H7 (cell line): Measurements from ENCODE around the gene RALBP1. TPM values are rescaled to one million over a fixed set of nuclear protein-coding genes. Genes with fewer than 3 reads are reported as not detected.
"Not testable (repeated sequence)": the region's sequence is repeated elsewhere in the genome, so short reads cannot be mapped to it uniquely, and the experiment has no call there.

Experiments used
- DNase-seq: peaks from one replicate; pipeline ENCODE4 v3.0.0; 2012
- H3K27me3 ChIP-seq: 2 replicates; pipeline ENCODE4 v1.6.0; 2011; ENCODE audit warnings: mild to moderate bottlenecking, low read length; ENCODE audit not compliant: control insufficient read depth, insufficient read depth
- H3K36me3 ChIP-seq: replicated peaks from 2 replicates; pipeline ENCODE4 v1.5.1; 2011; ENCODE audit warnings: low read length; ENCODE audit not compliant: control insufficient read depth, insufficient read depth
- H3K4me3 ChIP-seq: 2 replicates; pipeline ENCODE4 v1.5.1; 2011; ENCODE audit warnings: low read depth, mild to moderate bottlenecking, control low read depth, low read length, moderate library complexity; ENCODE audit not compliant: insufficient read depth
- total RNA-seq: library from RNA; depleted of rRNA; stranded (reverse); fragments of >200 nt; shearing (Covaris generic); gene quantifications from 2 replicates; pipeline ENCODE4 v1.2.3, GENCODE V29; 2014; rRNA removed

The RALBP1 gene
- total RNA-seq, result 59.1 and 74.5 TPM in 2 replicates

DNA sequence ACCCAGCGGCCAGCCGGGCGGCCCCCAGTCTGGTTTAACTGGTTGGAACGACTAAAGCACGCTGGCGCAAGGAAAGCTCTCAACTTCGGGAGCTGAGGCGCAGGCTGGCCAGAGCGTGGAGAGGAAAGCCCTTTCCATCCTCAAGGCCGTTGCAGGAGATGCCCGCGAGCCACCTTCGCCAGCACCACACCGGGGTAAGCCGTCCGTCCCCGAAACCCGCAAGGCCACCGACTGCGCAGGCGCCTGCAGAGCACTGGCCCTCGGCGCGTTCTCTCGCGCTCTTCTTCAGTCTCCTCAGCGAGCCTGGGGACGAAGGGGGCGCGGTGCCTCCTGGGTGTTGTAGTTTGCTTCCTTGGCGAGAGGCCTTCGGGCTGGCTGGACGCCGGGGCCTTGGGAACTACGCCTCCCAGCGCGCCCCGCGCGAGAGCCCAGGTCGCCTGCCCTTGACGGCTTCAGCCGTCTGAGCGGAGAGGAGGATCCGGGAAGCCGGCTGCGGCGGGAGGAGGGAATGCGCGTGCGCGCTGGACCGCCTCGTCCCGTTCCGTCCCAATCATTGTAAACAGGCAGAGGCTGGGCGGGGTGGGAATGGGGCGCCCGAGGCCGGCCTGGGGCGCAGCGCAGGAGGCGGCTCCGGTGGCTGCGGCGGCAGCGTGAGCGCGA lies at the start of gene RALBP1:
TSS of gene RALBP1 (plus strand) at position 531 of the 660 bp plus-strand sequence. CDS start 37,533 bp downstream, outside the sequence.
- peak; percentile 96 for DNase-seq
- Histone ChIP-seq H3K36me3 (no peaks in the 10 kb centered on the region), H3K4me3 (peak within 1 kb of the TSS; percentile 97), H3K27me3 (no peaks in the 10 kb centered on the region; the same call in 1 of the 2 replicates)

DNA sequence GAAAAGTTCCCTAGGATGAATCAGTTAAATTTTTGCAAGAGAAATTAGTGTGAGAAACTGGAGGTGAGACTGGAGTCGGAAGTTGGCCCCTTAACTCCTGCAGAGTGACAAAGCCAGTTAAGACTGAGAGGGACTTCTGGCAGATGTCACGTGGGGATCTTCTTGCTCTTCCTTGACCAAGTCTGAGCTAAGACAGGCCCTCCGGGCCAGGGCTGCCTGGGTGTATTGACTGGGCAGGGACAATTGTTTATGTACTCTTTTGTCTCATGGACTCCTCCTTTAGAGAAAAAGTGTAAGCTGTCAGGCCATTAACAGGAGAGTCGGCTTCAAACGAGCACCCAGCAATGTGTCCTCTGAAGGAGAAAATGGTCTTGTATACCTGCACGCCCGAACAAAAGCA lies 48.6 kb upstream of the RALBP1 start:
- no peak for DNase-seq
- no peak overlapping the region for H3K4me3 ChIP-seq
- H3K27me3 ChIP-seq, result no peaks in the 10 kb centered on the region
- H3K36me3 ChIP-seq, result no peaks in the 10 kb centered on the region

DNA sequence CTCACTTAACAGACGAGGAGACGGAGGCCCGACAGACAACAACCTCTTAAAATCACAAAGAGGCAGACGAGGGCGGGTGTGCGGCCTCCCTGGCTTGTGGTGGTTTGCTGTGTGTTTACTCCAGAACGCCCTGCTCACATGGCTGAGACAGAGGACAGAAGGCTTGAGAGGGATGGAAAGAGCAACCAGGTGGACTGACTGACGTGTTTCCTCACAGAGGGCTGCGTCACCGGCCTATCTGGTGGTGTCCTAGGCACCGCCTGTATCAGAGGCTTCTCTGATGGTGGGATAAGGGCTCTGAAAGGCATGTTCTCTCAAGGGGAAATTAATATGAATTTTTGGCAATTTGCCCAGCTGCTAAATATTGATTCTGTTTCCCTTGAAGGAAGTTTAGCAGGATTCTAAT lies 47.0 kb upstream of the RALBP1 start:
- no peak for DNase-seq
- no peaks in the 10 kb centered on the region for H3K36me3 ChIP-seq
- no peak overlapping the region for H3K4me3 ChIP-seq
- no peaks in the 10 kb centered on the region for H3K27me3 ChIP-seq

- no peak for DNase-seq
- H3K4me3 ChIP-seq, result no peak overlapping the region
- H3K36me3 ChIP-seq, result no peaks in the 10 kb centered on the region
- no peaks in the 10 kb centered on the region for H3K27me3 ChIP-seq
These were observed 46.3 kb upstream of the RALBP1 start for GRCh38 chr18:9428862-9429661.

- Histone ChIP-seq H3K27me3 (no peaks in the 10 kb centered on the region), H3K4me3 (no peak overlapping the region), H3K36me3 (no peaks in the 10 kb centered on the region)
- no peak for DNase-seq
These were observed 45.7 kb upstream of the RALBP1 start for GRCh38 chr18:9429662-9429993.

DNA sequence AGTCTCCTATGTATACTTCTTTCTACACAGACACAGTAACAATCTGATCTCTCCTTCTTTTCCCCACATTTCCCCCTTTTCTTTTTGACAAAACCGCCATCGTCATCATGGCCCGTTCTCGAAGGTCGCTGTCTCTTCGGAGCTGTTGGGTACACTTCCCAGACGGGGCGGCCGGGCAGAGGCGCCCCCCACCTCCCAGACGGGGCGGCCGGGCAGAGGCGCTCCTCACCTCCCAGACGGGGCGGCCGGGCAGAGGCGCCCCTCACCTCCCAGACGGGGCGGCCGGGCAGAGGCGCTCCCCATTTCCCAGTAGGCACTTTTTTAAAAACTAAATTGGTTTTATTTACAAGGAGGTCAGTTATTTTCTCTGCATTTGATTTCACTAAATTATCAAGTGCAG lies 45.0 kb upstream of the RALBP1 start:
- H3K27me3 ChIP-seq, H3K4me3 ChIP-seq, H3K36me3 ChIP-seq, DNase-seq: not testable (repeated sequence)

GRCh38 chr18:9431296-9431695 lies 44.0 kb upstream of the RALBP1 start:
- Histone ChIP-seq H3K36me3 (no peaks in the 10 kb centered on the region), H3K4me3 (no peak overlapping the region), H3K27me3 (no peaks in the 10 kb centered on the region)
- no peak for DNase-seq

DNA sequence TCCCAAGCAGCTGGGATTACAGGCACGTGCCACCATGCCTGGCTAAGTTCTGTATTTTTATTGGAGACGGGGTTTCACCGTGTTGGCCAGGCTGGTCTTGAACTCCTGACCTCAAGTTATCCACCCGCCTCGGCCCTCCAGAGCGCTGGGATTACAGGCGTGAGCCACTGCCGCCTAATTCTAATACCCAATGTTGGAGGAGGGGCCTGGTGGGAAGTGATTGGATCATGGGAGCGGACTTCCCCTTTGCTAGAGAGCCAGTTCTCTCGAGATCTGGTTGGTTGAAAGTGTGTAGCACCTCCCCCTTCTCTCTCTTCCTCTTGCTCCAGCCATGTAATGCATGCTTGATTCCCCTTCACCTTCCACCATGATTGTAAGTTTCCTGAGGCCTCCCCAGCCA lies 42.2 kb upstream of the RALBP1 start:
- H3K36me3 ChIP-seq, DNase-seq, H3K27me3 ChIP-seq, H3K4me3 ChIP-seq: not testable (repeated sequence)

DNA sequence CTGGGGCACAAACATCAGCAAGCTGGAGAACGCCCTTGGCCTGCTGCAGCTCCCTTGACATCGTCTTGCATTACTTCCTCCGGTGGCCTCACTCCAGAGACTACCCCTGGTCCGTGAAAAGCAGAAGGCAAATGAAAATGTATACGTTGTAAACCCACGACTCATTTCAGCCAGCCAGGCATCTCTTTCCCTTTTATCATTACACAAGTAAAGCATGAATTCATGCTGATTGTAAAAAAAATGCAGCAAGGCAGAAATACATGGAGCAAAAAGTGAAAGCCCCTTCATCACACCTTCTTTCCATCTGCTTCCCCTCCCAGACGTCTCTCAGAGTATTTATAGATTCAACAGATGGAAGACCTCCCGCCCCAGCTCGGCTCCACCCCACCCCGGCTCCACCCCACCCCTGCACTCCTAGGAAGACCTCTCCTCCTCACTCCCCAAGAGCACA lies 41.6 kb upstream of the RALBP1 start:
- no peaks in the 10 kb centered on the region for H3K36me3 ChIP-seq
- peak; percentile 68 for DNase-seq

GRCh38 chr18:9434122-9434701 lies 41.1 kb upstream of the RALBP1 start:
- DNase-seq, result peak; percentile 78
- Histone ChIP-seq H3K4me3 (no peak overlapping the region), H3K36me3 (no peaks in the 10 kb centered on the region), H3K27me3 (no peaks in the 10 kb centered on the region)

More for the DNA sequence above, 41.6 kb upstream of the RALBP1 start:
- Histone ChIP-seq H3K4me3 (no peak overlapping the region), H3K27me3 (no peaks in the 10 kb centered on the region)

DNA sequence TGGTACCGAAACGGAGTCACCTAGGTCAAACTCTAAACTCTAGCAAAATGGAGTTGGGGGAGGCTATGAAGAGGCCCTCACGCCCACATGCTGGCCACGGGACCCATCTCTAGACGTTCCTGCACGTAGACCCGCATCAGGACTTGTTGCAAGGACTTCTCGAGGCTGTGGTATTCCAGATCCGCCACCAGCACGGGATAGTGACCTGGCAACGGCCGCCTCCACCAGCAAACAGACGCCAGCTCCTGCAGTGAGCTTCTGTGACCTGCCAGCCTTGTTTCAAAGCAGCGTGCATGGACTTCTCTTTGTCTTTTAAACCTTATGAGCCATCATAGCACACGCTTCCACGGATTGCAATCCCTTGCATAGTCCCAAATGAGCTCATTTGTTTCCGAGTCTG lies 40.3 kb upstream of the RALBP1 start:
- Histone ChIP-seq H3K4me3 (no peak overlapping the region), H3K36me3 (no peaks in the 10 kb centered on the region), H3K27me3 (no peaks in the 10 kb centered on the region)
- no peak for DNase-seq

GRCh38 chr18:9436206-9436929 lies 38.9 kb upstream of the RALBP1 start:
- no peak for DNase-seq
- no peaks in the 10 kb centered on the region for H3K27me3 ChIP-seq
- H3K36me3 ChIP-seq, result no peaks in the 10 kb centered on the region
- no peak overlapping the region for H3K4me3 ChIP-seq

DNA sequence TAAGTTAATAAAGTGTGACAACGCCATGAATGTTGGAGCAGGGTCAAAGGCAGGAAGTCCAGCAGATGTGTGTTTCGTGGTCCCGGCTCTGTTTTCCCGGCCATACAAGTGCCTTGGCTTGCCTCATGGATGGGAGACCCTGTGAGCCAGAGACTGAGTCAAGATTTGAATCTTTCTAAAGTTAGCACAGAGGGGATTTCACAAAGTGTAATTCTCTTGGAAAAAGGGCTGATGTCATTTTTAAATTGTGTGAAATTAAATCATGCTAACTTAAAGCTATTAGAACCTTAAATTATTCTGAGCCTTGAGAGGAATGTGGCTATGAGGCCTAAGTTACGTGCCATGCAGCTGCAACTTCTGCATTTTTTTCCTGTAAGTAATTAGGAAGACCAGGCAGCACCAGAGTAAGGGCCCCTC lies 38.3 kb upstream of the RALBP1 start:
- no peaks in the 10 kb centered on the region for H3K36me3 ChIP-seq
- no peak for DNase-seq
- no peaks in the 10 kb centered on the region for H3K27me3 ChIP-seq
- no peak overlapping the region for H3K4me3 ChIP-seq

DNA sequence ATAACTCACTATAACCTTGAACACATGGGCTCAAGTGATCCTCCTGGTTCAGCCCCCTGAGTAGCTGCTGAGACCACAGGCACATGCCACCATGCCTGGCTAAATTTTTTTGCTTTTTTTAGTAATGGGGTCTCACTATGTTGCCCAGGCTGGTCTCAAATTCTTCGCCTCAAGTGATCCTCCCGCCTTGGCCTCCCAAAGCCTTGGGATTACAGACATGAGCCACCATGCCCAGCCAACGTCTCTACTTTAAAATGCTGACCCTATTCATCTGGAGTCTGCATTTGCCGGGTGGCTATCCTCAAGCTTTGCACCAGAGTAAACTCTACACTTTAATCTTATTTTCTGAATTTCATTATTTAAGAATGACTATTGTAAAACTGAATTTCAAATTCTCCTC lies 37.6 kb upstream of the RALBP1 start:
- Histone ChIP-seq H3K36me3 (no peaks in the 10 kb centered on the region), H3K27me3 (no peaks in the 10 kb centered on the region), H3K4me3 (no peak overlapping the region)
- DNase-seq, result no peak
